Ovary (tissue), 9 donors: ENCODE measurements around the gene OR2A7. TPM values are rescaled to one million over a fixed set of nuclear protein-coding genes. Genes with fewer than 3 reads are reported as not detected.
"Not testable (repeated sequence)": the region's sequence is repeated elsewhere in the genome, so short reads cannot be mapped to it uniquely, and the experiment has no call there.

ENCODE experiments used
- DNase-seq, 5 donors: peaks; one replicate each; pipeline ENCODE4 v3.0.0-alpha.2; 2019 to 2020
- H3K27ac ChIP-seq, 2 donors: fragments of 200-600 bp; one replicate each; pipeline versions ENCODE4 v1.5.1 to v1.8.0; 2019 to 2022
- H3K27me3 ChIP-seq: fragments of 200-600 bp; one replicate; pipeline ENCODE4 v1.8.0; 2022
- H3K36me3 ChIP-seq: fragments of 200-600 bp; sonication (generic); one replicate; pipeline ENCODE4 v1.5.1; 2019
- H3K4me1 ChIP-seq: one replicate; pipeline ENCODE4 v1.8.1; 2013; ENCODE audit warnings: mild to moderate bottlenecking, moderate library complexity; ENCODE audit not compliant: insufficient read depth
- H3K4me3 ChIP-seq: fragments of 200-600 bp; sonication (generic); one replicate; pipeline ENCODE4 v1.5.1; 2017
- H3K9me3 ChIP-seq, 2 donors: fragments of 200-600 bp in 1 of 2; sonication (generic) in 1 of 2; one replicate each; pipeline versions ENCODE4 v1.5.1 to v1.8.1; 2013 to 2019; ENCODE audit warnings: mild to moderate bottlenecking in 1 of 2, moderate library complexity in 1 of 2
- WGBS, 3 donors: extraction: QIAGEN DNeasy Blood & Tissue Kit in 1 of 3; methylation state at CpG; one replicate each; pipeline versions ENCODE4 v1.1.5 to v1.1.7; 2013 to 2017; 5-methylcytosine and 5-hydroxymethylcytosine counted together
- intact Hi-C, 4 donors: fragments of 100-400 bp; cut with DNase I; formaldehyde crosslinking; loops; one replicate each; pipeline versions ENCODE4 v1.11.0 to v1.15.1; 2022 to 2023
- polyA plus RNA-seq, 2 donors: library from polyadenylated mRNA; stranded (reverse); fragments of 200-250 nt in 1 of 2; fragments of 350-450 nt in 1 of 2; fragmentation: Illumina TruSeq in 1 of 2; extraction: RNeasy Lipid Tissue Mini Kit (QIAGEN cat#74804) in 1 of 2; gene quantifications; one replicate each; pipeline ENCODE4 v1.2.3, GENCODE V29; 2013 to 2014
- total RNA-seq, 7 donors: library from RNA; depleted of rRNA in 2 of 7; stranded (reverse); fragments of >200 nt in 2 of 7; fragmentation: NEBNext Ultra II Directional in 3 of 7; extraction: Animal tissue kit (Norgen Biotek cat#: 25700) in 3 of 7; gene quantifications; one replicate each; pipeline versions ENCODE4 v1.1.0 to v1.2.4, GENCODE V29; 2016 to 2023
- donor health status: DM: no; HTN: no; CAD: no; lungs with moderate emphysema.
- donor health status: DM: no; HTN: no; CAD: no.
- donor health status: Bipolar disorder and iron deficiency.
- donor health status: DM: yes; HTN: yes; CAD: no.
- donor health status: DM: no; HTN: no; CAD: no.
- donor health status: DM: yes; HTN: yes; CAD: no.

OR2A7 gene
- total and polyA plus RNA-seq, 9 donors: 0.92 to 22.6 (median 3.4) TPM

- H3K27ac ChIP-seq, H3K4me1 ChIP-seq, H3K27me3 ChIP-seq, intact Hi-C loops, DNase-seq, H3K36me3 ChIP-seq, H3K4me3 ChIP-seq, H3K9me3 ChIP-seq: not testable (repeated sequence)
- no CpG with 5 or more reads among the region's 3 CpGs for WGBS, 3 donors
These were observed 22.7 kb upstream of the OR2A7 start for GRCh38 chr7:144287171-144287784.

DNA sequence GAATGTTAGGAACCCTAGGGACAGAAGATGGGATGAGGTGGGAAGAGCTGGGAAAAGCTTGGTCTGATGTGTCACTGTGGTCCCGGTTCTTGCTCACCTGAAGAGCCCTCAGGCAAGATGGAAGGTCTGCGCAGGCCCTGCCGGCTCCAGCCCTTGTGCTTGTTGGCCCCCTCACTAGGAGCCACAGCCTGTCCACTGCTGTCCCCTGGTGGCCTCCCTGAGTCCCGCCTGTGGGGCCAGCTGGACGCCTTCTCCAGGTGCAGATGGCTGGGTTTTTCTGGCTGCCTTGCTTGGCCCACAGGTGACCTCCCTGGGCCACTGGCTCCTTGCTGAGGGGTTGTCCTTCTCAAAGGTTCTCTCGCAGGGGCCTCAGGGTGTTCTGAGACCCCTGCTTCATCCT, 19.1 kb upstream of the OR2A7 start:
- H3K27me3 ChIP-seq, H3K4me3 ChIP-seq, H3K9me3 ChIP-seq, H3K27ac ChIP-seq, H3K4me1 ChIP-seq, DNase-seq, intact Hi-C loops, H3K36me3 ChIP-seq: not testable (repeated sequence)
- WGBS, 3 donors: no CpG with 5 or more reads among the region's 6 CpGs

DNA sequence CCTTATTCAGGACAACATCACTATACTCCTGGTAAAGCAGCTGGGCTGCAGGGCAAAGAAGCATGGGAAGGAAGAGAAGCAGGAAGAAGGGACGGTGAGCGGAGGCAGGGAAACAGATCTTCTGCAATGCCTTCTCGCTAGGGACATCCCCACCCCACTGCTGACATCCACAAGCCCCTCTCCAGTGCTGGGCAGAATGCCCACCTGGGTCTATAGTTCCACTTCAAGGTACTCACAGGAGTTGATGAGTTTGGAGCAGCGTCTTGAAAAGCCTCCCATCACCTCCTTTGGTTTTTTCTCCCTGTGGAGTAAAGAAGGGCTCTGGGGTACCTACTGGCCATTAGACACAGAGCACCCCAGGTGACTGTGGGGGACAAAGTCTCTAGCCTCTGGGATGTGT, 17.9 kb upstream of the OR2A7 start:
- H3K27ac ChIP-seq, intact Hi-C loops, H3K27me3 ChIP-seq, H3K4me3 ChIP-seq, H3K36me3 ChIP-seq, H3K4me1 ChIP-seq, H3K9me3 ChIP-seq: not testable (repeated sequence)
- peak in 4 of 5 donors; percentile 2 to 13 (median 10) for DNase-seq
- 80 to 100% (median 92%) methylated on average over 2 to 4 of the region's 4 CpGs for WGBS, 3 donors

DNA sequence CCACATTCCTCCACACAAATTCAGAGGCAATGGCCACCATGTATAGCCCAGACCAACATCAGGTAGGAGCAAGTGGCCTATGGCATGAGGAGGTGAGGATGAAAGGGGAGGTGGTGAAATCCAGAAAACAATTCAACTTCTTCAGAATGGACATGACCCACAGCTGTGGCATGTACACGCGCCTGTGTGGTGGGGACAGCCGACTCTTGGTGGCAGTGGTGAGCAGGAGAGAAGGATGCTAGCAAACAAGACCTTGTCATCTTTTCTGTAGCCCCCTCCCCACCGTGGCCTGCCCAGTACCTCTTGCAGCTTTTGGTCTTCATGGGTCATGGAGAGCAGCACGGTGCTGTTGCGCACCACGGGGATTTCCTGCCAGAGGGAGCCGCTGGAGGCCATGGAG, 17.4 kb upstream of the OR2A7 start:
- DNase-seq, H3K4me1 ChIP-seq, intact Hi-C loops, H3K36me3 ChIP-seq, H3K4me3 ChIP-seq, H3K27ac ChIP-seq, H3K9me3 ChIP-seq, H3K27me3 ChIP-seq: not testable (repeated sequence)
- no CpG with 5 or more reads among the region's 8 CpGs for WGBS, 3 donors

- H3K27me3 ChIP-seq, H3K4me3 ChIP-seq, intact Hi-C loops, H3K27ac ChIP-seq, H3K36me3 ChIP-seq, H3K4me1 ChIP-seq, DNase-seq, H3K9me3 ChIP-seq: not testable (repeated sequence)
- WGBS, 3 donors: 95 to 97% (median 97%) methylated on average over 3 of the region's 6 CpGs
These were observed 15.4 kb upstream of the OR2A7 start for GRCh38 chr7:144280010-144280409.

GRCh38 chr7:144275281-144275680, 10.7 kb upstream of the OR2A7 start:
- DNase-seq, intact Hi-C loops: not testable (repeated sequence)
- 93 to 97% (median 96%) methylated on average over 4 of the region's 6 CpGs for WGBS, 3 donors

DNA sequence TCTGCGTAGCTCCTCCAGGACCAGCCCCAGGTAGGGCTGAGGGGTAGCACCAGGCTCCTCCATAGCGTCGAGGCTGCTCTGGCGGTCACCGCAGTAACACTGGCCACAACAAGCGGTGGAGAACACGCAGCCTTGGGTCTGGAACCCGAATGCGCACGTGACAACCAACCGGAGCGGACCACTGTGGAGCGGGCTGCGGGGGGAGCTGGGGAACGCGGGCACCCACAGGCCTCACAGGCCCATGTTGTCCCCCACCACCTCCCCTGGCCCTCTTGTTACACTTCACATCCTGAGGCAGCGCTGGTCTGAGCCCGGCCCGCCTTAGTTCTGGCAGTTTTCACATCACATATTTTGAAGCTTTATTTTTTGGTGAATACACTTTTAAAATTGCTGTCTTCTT, 4.6 kb upstream of the OR2A7 start, which contains the start of gene CTAGE8:
Gene CTAGE8 (minus strand): TSS at position 101 of the 400 bp plus-strand sequence. CDS start 38 bp downstream, at position 63.
- WGBS, 3 donors: 93 to 100% methylated on average over 3 of the region's 19 CpGs; no CpG with 5 or more reads in 1 of the 3 donors
- H3K27me3 ChIP-seq, H3K4me3 ChIP-seq, H3K9me3 ChIP-seq, H3K36me3 ChIP-seq, DNase-seq, intact Hi-C loops, H3K27ac ChIP-seq, H3K4me1 ChIP-seq: not testable (repeated sequence)

More at GRCh38 chr7:144275281-144275680, 10.7 kb upstream of the OR2A7 start:
- not testable (repeated sequence) for H3K9me3 ChIP-seq, H3K4me1 ChIP-seq, H3K27me3 ChIP-seq, H3K27ac ChIP-seq, H3K36me3 ChIP-seq, H3K4me3 ChIP-seq

DNA sequence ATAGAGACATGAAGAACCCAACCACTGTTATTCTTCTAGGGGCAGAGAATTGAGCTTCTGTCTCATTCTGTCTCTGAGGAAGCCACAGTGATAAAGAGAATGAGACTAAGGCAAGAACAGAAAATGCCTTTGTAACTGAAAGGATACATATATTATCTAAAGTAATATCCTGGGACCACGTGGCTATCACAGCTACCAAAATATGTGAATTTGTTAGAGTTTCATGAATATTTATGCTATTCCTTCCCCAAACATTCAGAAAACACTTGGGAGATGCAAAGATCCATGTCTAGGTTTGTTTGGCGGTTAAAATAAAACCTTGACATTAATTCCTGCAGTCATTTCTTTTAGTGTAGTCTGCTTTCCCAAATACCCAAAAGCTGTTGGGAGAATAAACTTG, 2.5 kb downstream of the OR2A7 start:
- not testable (repeated sequence) for H3K9me3 ChIP-seq

GRCh38 chr7:144259067-144259466, 5.5 kb downstream of the OR2A7 start:
- H3K27me3 ChIP-seq, H3K4me1 ChIP-seq, H3K4me3 ChIP-seq, H3K36me3 ChIP-seq, H3K9me3 ChIP-seq, DNase-seq, H3K27ac ChIP-seq, intact Hi-C loops: not testable (repeated sequence)
- WGBS, 3 donors: no CpG with 5 or more reads among the region's 14 CpGs

More for the DNA sequence above, 2.5 kb downstream of the OR2A7 start:
- H3K27ac ChIP-seq, H3K4me1 ChIP-seq, intact Hi-C loops, H3K36me3 ChIP-seq, H3K4me3 ChIP-seq, H3K27me3 ChIP-seq, DNase-seq: not testable (repeated sequence)
- WGBS, 3 donors: 83% methylated on average over 1 of the region's 2 CpGs; no CpG with 5 or more reads in 2 of the 3 donors
